LoVo (cell line): ENCODE data around the gene CDH18.

Experiments
- DNase-seq: peaks from one replicate; pipeline ENCODE4 v3.0.0-alpha.2; 2016; ENCODE audit warnings: low spot score

CDH18 gene

DNA sequence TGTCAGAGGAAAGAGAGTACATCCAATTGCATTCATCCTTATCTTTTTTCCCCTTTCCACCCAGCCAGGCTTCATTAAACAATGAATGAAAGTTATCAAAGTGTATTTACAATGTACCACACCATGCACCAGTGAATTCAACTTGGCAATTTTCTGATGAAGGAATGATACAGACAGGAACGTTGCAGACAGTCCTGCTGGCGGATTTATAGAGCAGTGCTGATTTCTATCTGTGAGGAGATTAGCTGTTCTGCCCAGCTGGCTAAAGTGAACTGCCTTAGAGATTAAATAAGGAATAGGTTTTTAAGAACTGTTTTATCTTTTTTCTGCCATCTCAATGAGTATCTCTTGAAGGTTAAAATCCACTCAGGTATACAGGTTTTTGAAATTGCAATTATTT, 403.9 kb downstream of the CDH18 start:
- no peak for DNase-seq

DNA sequence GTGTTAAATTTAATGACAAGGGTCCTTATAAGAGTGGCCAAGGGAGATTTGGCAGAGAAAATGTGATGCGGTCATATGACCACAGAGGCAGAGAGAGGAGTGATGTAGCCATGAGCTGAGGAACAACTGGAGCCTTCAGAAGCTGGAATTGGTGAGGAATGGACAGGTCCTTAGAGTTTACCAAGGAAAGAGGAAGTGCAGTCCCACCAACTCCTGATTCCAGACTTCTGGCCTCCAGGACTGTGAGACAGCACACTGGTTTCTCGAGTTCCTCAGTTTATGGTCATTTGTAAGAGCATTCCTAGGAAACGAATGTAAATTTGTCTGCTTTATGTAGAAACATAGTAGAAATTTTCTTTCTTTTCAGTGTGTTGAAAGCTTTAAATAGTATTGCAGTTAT, 410.1 kb downstream of the CDH18 start:
- DNase-seq, result no peak

DNA sequence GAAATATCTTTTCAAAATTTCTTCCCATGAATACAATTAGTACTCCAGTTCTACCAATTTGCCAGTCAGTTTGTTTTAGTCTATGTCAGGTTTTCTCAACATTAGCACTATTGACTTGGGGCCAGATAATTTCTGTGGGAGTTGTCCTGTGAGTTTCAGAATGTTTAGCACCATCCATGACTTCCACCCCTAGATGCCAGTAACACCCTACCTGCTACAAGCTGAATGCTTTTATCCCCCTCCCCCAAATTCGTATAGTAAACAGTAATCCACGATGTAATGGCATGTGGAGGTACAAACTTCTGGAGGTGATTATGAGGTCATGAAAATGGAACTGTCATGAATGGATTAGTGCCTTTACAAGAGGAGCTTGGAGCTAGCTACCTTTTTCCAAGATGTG, 420.0 kb downstream of the CDH18 start:
- no peak for DNase-seq

DNA sequence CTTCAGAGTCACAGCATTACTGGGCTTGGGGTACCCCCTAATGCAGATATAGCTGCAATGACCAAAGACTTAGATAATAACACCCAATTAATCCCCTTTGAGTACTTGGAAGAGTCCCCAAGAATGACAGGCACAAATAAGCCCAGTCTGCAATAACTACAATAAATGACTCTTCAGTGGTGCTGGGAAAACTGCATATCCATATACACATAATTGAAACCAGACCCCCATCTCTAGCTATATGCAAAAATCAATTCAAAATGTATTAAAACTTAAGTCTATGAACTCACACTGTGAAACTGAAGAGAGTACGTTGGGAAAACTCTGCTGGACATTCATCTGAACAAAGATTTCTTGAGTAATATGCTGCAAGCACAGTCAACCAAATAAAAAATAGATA, 422.5 kb downstream of the CDH18 start:
- no peak for DNase-seq

DNA sequence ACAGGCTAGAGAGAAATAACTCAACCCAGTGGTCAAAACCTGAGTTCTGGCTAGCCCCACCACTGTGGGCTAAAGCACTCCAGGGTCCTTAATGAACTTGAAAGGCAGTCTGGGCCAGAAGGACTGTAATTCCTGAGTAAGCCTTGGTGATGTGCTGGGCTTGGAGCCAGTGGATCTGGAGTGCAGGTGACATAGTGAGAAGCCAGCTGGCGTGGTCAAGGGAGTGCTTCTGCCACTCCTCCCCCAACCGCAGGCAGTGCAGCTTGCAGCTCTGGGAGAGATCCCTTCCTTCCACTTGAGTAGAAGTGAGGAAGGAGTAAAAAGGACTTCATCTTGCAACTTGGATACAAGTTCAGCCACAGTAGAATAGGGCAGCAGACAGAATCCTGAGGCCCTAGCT, 424.0 kb downstream of the CDH18 start:
- no peak for DNase-seq

DNA sequence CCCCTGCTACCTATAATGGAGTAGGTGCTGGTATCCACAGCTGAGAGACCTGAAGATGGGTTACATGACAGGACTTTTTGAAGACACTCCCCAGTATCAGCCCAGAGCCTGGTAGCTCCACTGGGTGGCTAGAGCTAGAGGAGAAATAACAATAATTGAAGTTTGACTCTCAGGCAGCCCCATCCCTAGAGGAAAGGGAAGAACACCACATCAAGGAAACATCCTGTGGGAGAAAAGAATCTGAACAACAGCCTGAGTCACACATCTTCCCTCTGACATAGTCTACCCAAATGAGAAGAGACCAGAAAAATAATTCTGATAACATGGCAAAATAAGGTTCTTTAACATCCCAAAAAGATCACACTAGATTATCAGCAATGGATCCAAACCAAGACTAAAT, 432.1 kb downstream of the CDH18 start:
- no peak for DNase-seq

DNA sequence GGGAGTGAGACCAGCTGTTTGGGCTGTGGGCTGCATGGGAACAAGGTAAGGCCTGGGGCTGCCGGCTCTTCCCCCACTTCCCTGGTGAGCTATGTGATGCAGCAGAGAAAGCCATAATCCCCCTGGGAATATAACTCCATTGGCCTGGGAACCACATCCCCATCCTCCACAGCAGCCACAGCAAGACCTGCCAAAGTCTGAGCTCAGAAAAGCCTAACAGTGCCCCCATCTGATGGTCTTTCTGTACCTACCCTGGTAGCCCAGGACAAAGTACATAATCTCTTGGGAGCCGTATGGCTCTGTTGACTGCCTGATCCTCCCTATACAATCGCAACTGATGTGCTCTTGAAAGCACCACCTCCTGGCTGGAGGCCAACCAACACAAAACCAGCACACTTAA, 432.6 kb downstream of the CDH18 start:
- DNase-seq, result no peak

DNA sequence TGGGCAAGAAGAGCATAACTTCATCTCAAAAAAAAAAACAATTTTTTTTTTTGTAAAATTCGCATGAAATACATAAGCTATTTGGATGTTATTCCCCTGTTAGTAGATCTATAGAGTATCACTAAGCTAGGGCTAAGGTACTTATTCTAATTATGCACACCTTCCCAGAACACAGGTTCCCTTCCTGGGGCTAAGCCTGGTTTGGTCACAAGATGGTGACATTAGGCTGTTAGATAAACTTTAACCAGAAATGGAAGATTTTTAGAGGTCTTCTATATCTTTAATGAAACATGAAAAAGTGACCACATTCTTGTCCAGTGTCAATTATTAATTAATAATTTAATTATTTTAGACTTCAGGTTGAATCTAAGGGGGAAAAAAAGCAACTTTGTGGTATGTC, 433.5 kb downstream of the CDH18 start:
- DNase-seq, result no peak

DNA sequence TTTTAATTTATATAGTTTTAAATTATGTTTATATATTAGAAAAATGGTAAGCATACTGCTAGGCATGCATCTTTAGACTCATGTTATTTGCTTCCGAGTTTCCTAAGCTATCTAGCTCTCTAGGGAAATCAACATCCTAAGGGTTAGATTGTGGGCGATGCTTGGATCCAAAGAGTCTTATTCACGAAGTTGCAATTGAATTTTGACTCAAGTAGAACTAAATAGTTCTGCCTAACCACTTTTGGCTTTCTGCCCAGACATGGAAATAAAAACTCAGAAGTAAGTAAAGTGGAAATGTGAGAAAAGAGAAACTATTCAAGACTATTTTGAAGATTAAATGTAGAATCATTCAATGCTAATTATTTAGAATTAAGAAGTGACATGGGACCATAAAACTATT, 440.4 kb downstream of the CDH18 start:
- no peak for DNase-seq

DNA sequence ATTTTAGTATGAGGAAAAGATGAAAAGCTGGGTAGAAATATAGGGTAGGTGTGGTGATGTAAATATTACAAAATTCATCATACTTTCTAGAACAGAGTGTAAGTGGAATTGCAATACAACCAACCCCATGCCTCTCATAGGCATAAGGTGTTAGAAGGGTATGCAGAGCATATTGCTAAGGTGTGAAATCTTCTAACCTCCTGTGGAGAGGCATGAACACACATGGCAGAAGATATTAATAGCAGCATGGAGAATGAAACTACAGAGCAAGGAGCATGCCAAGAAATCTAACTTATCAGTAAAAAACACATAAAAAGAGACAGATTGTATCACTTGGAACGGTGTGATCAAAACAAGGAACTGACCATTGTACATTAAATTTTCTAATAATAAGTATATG, 441.5 kb downstream of the CDH18 start:
- no peak for DNase-seq

DNA sequence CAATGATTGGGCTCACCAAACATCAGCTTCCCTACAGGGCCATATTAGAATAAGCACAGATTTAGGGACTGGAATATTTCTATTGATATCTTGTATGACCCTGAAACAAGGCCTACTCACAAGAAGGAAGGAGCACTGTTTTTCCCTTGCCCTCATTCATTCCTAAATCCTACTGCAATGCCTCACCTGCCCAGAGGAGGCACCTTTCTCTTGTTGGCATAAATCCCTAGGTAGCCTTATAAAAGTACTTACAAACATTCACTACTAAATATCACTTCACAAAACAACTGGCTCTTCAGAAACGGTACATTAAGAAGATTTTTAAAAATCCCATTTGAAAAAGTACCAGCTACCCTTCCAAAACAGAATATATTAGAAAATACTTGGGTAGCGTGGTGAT, 449.4 kb downstream of the CDH18 start:
- no peak for DNase-seq

DNA sequence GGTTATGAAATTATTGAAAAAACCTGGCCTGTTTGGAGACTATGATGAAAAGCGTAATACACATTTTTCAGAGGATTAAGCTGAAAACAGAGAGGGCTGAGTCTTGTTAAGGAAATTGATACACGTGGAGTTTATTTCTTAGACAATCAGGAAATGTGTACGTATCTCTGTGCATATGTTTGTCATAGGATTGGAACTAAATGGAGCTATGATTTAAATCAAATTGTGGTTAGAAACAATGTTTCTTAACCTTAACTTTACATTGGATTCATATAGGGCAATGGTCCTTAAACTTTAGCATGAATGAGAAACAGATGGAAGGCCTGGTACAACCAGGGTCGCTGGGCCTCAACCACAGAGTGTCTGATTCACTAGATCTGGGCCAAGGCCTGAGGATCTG, 451.6 kb downstream of the CDH18 start:
- DNase-seq, result no peak

DNA sequence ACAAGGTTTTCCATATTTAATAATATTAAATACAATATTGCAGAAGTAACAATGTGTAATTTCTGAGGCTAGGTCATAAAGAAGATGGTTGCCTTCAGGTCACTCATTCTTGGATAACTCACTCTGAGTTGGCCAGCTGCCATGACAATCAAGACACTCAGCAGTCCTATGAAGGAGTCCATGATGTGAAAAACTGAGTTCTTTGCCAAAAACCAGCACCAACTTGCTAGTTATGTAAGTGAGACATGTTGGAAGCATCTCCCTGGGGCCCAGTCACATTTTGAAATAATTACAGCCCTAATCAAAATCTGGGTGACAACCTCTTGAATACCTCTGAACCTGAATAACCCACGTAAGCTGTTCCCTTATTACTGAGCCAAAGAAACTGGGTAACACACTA, 453.2 kb downstream of the CDH18 start:
- DNase-seq, result no peak

DNA sequence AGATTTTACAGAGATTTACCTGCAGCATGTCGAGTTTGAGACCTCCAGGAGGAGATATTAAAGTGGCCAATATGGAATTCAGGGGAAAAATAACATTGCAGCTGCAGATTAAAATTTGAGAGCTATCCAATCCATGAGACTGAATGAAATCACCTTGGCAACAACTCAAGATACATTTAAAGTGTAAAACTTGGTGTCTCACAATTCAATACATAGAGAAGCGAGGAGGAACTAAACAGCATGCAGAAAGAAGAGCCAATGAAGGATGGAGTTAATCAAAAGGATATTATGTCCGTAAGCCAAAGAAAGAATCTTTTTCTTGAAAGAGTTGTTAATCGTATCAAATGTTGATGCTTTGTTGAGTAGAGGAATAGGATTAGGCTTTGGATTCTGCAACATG, 455.1 kb downstream of the CDH18 start:
- no peak for DNase-seq

DNA sequence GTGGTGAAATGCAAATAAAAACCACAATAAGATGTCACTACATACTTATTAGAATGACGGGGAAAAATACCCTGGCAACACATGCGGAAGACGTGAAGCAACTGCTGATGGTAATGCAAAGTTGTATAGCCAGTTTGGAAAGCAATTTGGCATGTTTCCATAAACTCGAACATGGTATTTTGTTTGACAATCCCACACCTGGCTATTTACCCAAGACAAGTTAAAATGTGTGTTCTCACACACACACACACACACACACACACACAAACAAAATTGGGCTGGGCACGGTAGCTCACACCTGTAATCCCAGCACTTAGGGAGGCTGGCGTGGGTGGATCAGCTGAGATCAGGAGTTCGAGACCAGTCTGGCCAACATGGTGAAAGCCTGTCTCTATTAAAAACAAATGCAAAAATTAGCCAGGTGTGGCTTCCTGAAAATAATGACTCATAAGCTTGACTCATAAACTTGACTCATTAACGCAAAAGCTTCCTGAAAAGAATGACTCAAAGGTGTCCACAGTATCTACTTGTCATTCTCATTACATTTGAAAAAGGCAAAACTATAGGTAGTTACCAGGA, 456.5 kb downstream of the CDH18 start:
- DNase-seq, result peak; percentile 82

DNA sequence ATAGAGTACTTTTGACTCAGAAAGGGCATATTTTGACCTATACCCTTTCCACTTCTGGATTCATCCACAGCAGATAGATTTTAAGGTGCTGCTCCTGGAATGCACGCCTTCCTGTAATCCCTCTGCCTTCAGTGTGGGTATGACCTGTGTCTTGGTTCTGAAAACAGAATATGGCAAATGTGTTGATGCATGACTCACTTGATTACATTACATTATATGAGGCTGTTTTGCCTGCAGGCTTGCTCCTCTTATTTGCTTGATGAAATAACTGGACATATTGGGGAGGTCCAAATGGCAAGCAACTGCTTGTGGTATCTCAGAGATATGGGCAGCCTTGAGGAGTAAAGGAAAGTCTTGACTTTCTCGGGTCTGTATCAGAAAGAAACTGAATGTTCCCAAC, 468.6 kb downstream of the CDH18 start:
- no peak for DNase-seq

DNA sequence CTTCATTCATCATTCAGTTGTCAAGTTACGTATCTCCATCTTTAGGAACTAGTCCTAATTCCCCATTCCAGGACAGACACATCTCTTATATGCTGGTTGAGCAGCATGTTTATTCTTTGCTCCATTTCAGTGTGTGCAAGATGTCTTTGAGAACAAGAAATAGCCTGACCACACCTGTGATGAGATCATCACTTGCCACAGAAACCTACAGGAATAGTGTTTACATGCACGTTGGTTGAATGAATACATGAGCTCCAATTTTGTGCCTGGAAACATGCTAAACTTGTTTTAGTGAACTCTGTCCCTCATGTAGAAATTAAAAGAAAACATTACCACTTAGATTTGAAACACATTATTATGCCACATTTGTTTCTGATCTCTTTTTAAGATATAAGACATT, 489.1 kb downstream of the CDH18 start:
- no peak for DNase-seq

DNA sequence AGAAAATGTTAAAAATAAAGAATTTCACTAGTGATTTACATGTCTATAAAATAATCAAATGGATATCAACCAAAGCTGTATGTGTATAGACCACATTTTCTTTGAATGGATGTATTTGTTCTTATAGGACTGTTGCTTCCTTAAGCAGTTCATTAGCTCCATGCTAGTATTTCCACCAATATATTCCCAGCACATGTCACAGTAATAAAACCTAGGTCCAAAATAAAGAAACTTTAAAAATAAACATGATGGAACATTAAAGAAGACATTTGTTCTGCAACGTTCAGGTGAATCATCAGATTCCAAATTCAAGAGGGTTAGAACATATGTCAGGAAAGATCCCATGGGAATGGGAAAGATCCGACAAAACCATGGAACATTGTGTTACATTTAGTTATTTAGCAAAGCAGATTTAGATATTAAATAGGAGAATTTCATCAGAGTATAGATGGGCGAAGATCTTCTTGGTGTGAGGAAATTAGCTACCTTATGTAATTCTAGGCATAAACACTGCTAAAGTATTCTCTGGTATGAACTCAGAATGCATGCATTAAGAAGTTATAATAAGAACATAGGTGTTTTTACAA, 490.7 kb downstream of the CDH18 start:
- DNase-seq, result no peak

DNA sequence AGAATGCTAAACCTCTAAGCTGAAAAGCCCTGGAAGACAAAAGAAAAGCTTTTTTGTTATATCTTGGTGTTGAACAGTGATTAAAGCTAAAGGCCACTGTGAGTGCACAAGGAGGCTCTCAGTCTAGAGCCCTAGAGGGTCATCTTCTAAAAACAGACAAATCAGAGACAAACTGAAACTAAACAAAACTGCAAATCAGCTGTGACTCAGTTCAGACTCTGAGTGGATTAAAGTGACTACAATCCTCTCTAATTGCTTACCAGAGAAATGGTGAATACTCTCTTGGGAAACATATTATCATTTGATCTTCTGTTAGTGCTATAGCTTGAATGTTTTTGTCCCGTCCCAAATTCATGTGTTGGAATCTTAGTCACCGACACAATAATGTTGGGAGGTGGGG, 491.9 kb downstream of the CDH18 start:
- no peak for DNase-seq

DNA sequence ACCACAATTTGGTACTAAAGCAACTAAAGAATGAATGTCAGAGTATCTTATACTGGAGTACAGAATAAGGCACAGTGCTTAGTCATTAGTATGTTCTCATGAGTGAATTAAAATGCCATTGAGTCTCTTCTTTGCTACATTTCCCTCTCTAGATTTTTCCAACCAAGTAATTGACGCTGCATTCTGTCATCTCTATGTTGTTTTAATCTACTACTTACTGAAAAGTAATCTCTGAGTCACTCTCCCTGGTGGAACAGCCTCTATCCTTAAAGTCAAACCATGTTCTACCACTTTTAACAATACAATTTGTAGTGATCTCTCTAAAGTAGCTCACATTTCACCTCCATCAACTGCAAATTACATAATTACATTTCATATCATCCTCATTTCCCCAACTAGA, 495.1 kb downstream of the CDH18 start:
- no peak for DNase-seq

DNA sequence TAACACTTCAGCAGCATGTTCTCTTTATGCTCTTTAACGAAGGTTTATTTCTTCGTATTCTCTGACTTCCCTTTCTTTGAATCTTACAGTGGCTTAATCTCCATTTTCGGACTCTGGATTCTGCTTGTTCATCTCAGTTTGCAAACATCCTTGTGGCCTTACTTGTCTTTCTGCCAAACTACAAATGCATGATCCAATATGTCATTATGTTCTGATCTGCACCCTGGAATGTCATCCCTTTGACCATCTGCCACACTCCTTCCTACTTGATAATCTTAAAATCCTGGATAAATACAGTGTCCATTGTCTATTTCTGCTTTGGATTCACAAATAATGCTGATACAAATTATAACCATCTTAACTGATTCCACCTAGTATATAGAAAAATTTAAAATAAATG, 499.2 kb downstream of the CDH18 start:
- DNase-seq, result no peak

DNA sequence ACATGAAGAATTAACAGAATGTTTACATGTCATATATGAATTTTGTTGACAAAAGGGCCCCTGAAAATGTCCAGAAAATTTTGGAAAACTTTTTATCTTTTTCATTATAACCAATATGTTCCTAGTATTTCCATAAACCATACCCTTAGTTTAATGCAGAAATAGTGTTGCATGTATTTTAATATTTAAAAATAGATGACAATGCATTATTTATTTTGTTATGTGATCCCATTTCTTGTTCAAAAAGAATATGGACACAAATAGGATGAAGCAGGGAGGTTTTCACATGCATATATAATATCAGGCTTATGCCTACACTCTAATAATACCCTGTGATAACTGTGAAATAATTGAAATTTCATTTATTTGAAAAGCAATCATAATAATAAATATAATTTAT, 500.5 kb downstream of the CDH18 start:
- no peak for DNase-seq

DNA sequence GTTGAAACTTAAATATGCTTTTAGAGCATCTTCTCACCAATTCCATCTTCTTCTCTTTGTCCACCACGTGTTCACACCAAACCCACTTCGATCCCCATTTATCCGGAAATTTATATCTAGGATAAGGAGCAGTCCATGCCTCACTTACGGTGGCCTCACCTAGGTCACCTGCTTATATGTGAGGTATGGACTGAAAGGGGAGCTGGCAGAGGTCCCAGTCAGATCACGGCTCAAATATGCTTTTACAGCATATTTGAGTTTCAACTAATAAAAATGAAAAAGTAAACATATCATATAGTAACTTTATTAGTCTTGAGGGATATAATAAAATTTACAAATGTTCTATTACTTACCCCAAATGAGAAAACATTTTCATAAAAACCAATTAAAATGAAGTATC, 508.4 kb downstream of the CDH18 start:
- no peak for DNase-seq

DNA sequence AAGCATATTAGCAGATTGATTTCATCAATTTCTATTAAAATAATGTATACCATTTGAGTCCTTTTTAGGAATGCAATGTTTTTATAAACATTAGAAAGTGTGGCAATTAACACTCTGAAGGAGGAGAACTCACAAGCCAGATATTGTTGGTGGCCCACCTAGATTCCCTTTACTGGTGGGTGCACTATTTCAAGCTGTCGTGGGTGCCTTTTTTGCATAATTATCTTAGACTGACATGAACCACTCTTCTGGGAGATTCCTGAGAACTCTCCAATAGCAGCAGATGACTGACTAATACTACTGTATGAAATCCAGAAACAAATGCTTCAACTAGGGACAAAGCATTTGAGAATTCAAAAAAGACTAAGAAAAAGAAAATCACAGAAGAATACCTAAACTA, 526.0 kb downstream of the CDH18 start:
- no peak for DNase-seq

DNA sequence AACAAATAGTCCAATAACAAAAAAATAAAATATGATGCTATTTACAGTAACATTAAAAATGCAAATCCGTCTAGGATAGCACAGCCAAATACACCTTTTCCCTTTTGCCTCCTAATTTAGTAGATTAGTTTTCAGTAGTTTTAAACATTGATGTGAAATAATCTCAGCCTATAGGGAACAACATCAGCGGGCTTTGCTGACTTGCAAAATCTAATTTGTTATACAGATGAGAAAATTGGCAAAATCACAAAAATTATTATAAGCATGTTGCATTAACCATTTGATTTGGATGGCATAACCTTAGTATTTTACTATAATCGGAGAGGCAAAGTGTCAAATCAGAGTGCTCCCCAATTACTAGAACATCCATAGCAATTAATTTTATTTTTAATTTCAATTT, 563.5 kb downstream of the CDH18 start:
- no peak for DNase-seq
